Gastrocnemius medialis (tissue), 4 donors: ENCODE results near the gene MINDY1. TPM values are rescaled to one million over a fixed set of nuclear protein-coding genes. Genes with fewer than 3 reads are reported as not detected.

ENCODE experiments used
- ATAC-seq, 2 donors: fragments of 150-250 bp; one replicate each; pipeline ENCODE4 v1.9.1; 2016
- DNase-seq, 2 donors: peaks; one replicate each; pipeline ENCODE4 v3.0.0-alpha.2; 2019
- H3K27ac ChIP-seq, 4 donors: fragments of 200-600 bp; sonication (generic); 1 replicate in 1 of 4; 2 replicates in 3 of 4; pipeline ENCODE4 v1.5.1; 2016 to 2018; ENCODE audit warnings: mild to moderate bottlenecking in 2 of 4, moderate library complexity in 1 of 4
- H3K27me3 ChIP-seq, 3 donors: fragments of 200-600 bp; sonication (generic) in 2 of 3; 1 replicate in 1 of 3; 2 replicates in 2 of 3; pipeline versions ENCODE4 v1.5.1 to v1.6.0; 2016 to 2019; ENCODE audit warnings: mild to moderate bottlenecking in 1 of 3, moderate library complexity in 1 of 3
- H3K36me3 ChIP-seq, 2 donors: fragments of 200-600 bp; sonication (generic) in 1 of 2; one replicate each; pipeline ENCODE4 v1.5.1; 2017 to 2018
- H3K4me1 ChIP-seq, 2 donors: fragments of 200-600 bp; sonication (generic) in 1 of 2; one replicate each; pipeline ENCODE4 v1.5.1; 2016 to 2017; ENCODE audit warnings: mild to moderate bottlenecking in 2 of 2
- H3K4me3 ChIP-seq, 4 donors: fragments of 200-600 bp; sonication (generic) in 3 of 4; 1 replicate in 1 of 4; 2 replicates in 3 of 4; pipeline ENCODE4 v1.5.1; 2016 to 2019; ENCODE audit warnings: mild to moderate bottlenecking in 2 of 4
- H3K9me3 ChIP-seq, 3 donors: fragments of 200-600 bp; sonication (generic) in 2 of 3; 1 replicate in 1 of 3; 2 replicates in 2 of 3; pipeline ENCODE4 v1.5.1; 2016 to 2019
- POLR2A ChIP-seq, 2 donors: fragments of 450-650 bp; IDR thresholded peaks; one replicate each; pipeline ENCODE4 v1.6.1; 2017; ENCODE audit warnings: antibody characterized with exemption in 2 of 2, mild to moderate bottlenecking in 2 of 2, moderate library complexity in 2 of 2
- in situ Hi-C, 4 donors: fragments of 200-750 bp; cut with MboI; loops; one replicate each; pipeline versions ENCODE4 v1.15.0 to v1.8.0; 2017; ENCODE audit warnings: low sequenced_read_pairs in 4 of 4
- intact Hi-C: fragments of 100-400 bp; cut with DNase I; formaldehyde crosslinking; loops from one replicate; pipeline ENCODE4 v1.15.1; 2023; ENCODE audit warnings: low total_unique reads
- total RNA-seq, 4 donors: library from RNA; depleted of rRNA; stranded (reverse); fragments of >200 nt; gene quantifications; one replicate each; pipeline versions ENCODE4 v1.1.0 to v1.2.3, GENCODE V29; 2016
- TF ChIP-seq, protein P1 (sequence below), 5 experiments: fragments of 450-650 bp in 3 of 5; fragments of 200-600 bp in 2 of 5; sonication (generic) in 2 of 5; IDR thresholded peaks in 4 of 5; conservative IDR thresholded peaks in 1 of 5; 1 replicate in 4 of 5; 2 replicates in 1 of 5; pipeline ENCODE4 v1.5.1; 2016 to 2019; ENCODE audit warnings: antibody characterized with exemption in 5 of 5, mild to moderate bottlenecking in 3 of 5, moderate library complexity in 3 of 5

MINDY1 gene
- total RNA-seq, 4 donors from 2014 or later = 13.4 to 22.8 (median 19.7) TPM

DNA sequence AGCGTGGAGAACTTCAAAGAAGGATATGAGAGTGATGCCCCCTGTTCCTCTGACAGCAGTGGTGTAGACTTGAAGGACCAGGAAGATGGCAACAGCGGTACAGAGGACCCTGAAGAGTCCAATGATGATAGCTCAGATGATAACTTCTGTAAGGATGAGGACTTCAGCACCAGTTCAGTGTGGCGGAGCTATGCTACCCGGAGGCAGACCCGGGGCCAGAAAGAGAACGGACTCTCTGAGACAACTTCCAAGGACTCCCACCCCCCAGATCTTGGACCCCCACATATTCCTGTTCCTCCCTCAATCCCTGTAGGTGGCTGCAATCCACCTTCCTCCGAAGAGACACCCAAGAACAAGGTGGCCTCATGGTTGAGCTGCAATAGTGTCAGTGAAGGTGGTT is 46.1 kb downstream of the MINDY1 start:
- Histone ChIP-seq H3K27ac (no peak overlapping the region), H3K4me3 (no peak overlapping the region), H3K36me3 (peaks cover 0 to 78% of the 10 kb centered on the region in 2 donors), H3K9me3 (no peaks in the 10 kb centered on the region), H3K27me3 (no peaks in the 10 kb centered on the region), H3K4me1 (no peaks in the 10 kb centered on the region)
- intact Hi-C loops (no loop called here), in situ Hi-C loops (no loop called here)
- ATAC-seq (no peak), DNase-seq (no peak)
- no peak for TF ChIP-seq POLR2A (IDR thresholded peaks at IDR 0.05)
- TF ChIP-seq, protein P1, sequence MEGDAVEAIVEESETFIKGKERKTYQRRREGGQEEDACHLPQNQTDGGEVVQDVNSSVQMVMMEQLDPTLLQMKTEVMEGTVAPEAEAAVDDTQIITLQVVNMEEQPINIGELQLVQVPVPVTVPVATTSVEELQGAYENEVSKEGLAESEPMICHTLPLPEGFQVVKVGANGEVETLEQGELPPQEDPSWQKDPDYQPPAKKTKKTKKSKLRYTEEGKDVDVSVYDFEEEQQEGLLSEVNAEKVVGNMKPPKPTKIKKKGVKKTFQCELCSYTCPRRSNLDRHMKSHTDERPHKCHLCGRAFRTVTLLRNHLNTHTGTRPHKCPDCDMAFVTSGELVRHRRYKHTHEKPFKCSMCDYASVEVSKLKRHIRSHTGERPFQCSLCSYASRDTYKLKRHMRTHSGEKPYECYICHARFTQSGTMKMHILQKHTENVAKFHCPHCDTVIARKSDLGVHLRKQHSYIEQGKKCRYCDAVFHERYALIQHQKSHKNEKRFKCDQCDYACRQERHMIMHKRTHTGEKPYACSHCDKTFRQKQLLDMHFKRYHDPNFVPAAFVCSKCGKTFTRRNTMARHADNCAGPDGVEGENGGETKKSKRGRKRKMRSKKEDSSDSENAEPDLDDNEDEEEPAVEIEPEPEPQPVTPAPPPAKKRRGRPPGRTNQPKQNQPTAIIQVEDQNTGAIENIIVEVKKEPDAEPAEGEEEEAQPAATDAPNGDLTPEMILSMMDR (IDR thresholded peaks at IDR 0.05 in 4 of 5, conservative IDR thresholded peaks at IDR 0.05 in 1 of 5) = no peak

- no peaks in the 10 kb centered on the region for H3K9me3 ChIP-seq
- no peak for TF ChIP-seq POLR2A (IDR thresholded peaks at IDR 0.05)
- TF ChIP-seq, protein P1 (IDR thresholded peaks at IDR 0.05 in 4 of 5, conservative IDR thresholded peaks at IDR 0.05 in 1 of 5) = no peak
- no peak overlapping the region for H3K27ac ChIP-seq
- no peaks in the 10 kb centered on the region for H3K27me3 ChIP-seq
- intact Hi-C loops = no loop called here
- no peaks in the 10 kb centered on the region for H3K4me1 ChIP-seq
- H3K4me3 ChIP-seq = no peak overlapping the region
- DNase-seq = no peak
- no peak for ATAC-seq
- H3K36me3 ChIP-seq = peaks cover 0 to 77% of the 10 kb centered on the region in 2 donors
- in situ Hi-C loops = no loop called here
These were observed 49.0 kb downstream of the MINDY1 start for GRCh38 chr1:150957666-150958065.

DNA sequence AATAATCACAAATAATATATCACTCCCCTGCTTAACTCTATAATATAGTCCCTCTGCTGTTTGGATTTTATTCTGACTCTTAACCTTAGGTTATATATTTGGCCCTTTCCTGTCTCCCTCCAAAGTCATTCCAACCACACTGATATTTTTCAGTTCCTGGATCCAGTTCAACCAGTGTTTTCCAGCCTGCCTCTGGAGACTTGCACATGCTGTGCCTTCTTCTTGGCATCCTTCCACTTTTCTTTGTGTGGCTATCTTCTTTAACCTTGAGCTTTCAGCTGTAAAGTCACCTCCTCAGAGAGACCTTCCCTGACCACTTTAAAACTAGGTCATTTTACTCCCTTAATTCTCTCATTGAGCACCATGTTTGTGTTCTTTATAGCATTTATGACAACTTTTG is 51.4 kb downstream of the MINDY1 start:
- Histone ChIP-seq H3K4me3 (no peak overlapping the region), H3K36me3 (peaks cover 0 to 76% of the 10 kb centered on the region in 2 donors), H3K4me1 (no peaks in the 10 kb centered on the region), H3K9me3 (no peaks in the 10 kb centered on the region), H3K27ac (no peak overlapping the region), H3K27me3 (no peaks in the 10 kb centered on the region)
- no peak for DNase-seq
- in situ Hi-C loops = no loop called here
- ATAC-seq = no peak
- intact Hi-C loops = no loop called here
- TF ChIP-seq POLR2A (IDR thresholded peaks at IDR 0.05) = no peak
- TF ChIP-seq, protein P1 (IDR thresholded peaks at IDR 0.05 in 4 of 5, conservative IDR thresholded peaks at IDR 0.05 in 1 of 5) = no peak

DNA sequence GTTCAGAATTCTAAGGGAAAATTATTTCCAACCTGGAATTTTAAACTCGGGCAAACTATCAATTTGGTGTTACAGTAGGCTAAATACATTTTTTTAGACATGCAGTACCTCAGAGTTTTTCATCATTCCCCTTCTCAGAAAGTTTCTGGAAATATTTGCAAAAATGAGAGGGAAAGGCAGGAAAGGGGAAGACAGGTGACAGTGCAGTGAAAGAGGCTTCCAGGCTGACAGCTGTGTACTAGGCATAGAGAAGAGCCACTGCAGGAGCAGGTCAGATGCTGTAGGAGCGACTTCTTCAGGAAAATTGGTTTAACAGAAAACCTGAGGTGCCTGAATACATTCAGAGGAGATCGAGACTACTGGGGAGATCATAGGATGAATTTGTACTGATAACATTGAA is 52.0 kb downstream of the MINDY1 start:
- DNase-seq = no peak
- TF ChIP-seq, protein P1 (IDR thresholded peaks at IDR 0.05 in 4 of 5, conservative IDR thresholded peaks at IDR 0.05 in 1 of 5) = no peak
- TF ChIP-seq POLR2A (IDR thresholded peaks at IDR 0.05) = no peak
- Histone ChIP-seq H3K9me3 (no peaks in the 10 kb centered on the region), H3K27ac (no peak overlapping the region), H3K27me3 (no peaks in the 10 kb centered on the region), H3K36me3 (peaks cover 0 to 78% of the 10 kb centered on the region in 2 donors), H3K4me1 (no peaks in the 10 kb centered on the region), H3K4me3 (no peak overlapping the region)
- in situ Hi-C loops = no loop called here
- intact Hi-C loops = no loop called here
- ATAC-seq = no peak

Other genes with a start within 250 kb of the MINDY1 start
- 10 to 100 TPM in 3 of 4 donors, 1 to 10 TPM in 1; 5.8 to 11.7 (median 10.6) TPM for gene CTSS, start 241.1 kb downstream of the MINDY1 start, total RNA-seq
- gene CTSK, start 198.6 kb downstream of the MINDY1 start, total RNA-seq = 10 to 100 TPM in 3 of 4 donors, 1 to 10 TPM in 1; 8.4 to 20.2 (median 17.7) TPM
- 10 to 100 TPM; 35.3 to 74.3 (median 44.7) TPM for gene ARNT, start 130.3 kb downstream of the MINDY1 start, total RNA-seq
- gene CTXND2, start 119.8 kb downstream of the MINDY1 start, total RNA-seq = not detected
- gene SETDB1, start 80.5 kb downstream of the MINDY1 start, total RNA-seq = 10 to 100 TPM; 13.7 to 20.8 (median 17.3) TPM
- gene CERS2, start 32.1 kb downstream of the MINDY1 start, total RNA-seq = 10 to 100 TPM; 15.0 to 29.1 (median 24.0) TPM
- not detected for gene ANXA9, start 24.6 kb downstream of the MINDY1 start, total RNA-seq
- gene PRUNE1, start 1.5 kb upstream of the MINDY1 start, total RNA-seq = 10 to 100 TPM; 24.0 to 35.6 (median 29.1) TPM
- gene BNIPL, start 29.7 kb upstream of the MINDY1 start, total RNA-seq = under 1 TPM in 2 of 4 donors, not detected in 2; 0.13 to 0.25 TPM
- 10 to 100 TPM in 3 of 4 donors, 1 to 10 TPM in 1; 6.2 to 16.2 (median 12.4) TPM for gene C1orf56, start 40.8 kb upstream of the MINDY1 start, total RNA-seq
- gene CDC42SE1, start 52.7 kb upstream of the MINDY1 start, total RNA-seq = 10 to 100 TPM; 13.2 to 31.7 (median 22.8) TPM
- gene MLLT11, start 53.5 kb upstream of the MINDY1 start, total RNA-seq = 1 to 10 TPM; 1.5 to 9.2 (median 5.4) TPM
- 10 to 100 TPM; 11.9 to 20.5 (median 17.9) TPM for gene GABPB2, start 63.9 kb upstream of the MINDY1 start, total RNA-seq
- 100 to 1,000 TPM in 2 of 4 donors, 10 to 100 TPM in 2; 51.5 to 121 (median 108) TPM for gene SEMA6C, start 139.7 kb upstream of the MINDY1 start, total RNA-seq
- gene TNFAIP8L2, start 149.7 kb upstream of the MINDY1 start, total RNA-seq = 1 to 10 TPM in 3 of 4 donors, not detected in 1; 1.1 to 3.1 (median 1.4) TPM
- gene LYSMD1, start 159.0 kb upstream of the MINDY1 start, total RNA-seq = 10 to 100 TPM; 11.4 to 14.6 (median 13.7) TPM
- gene SCNM1, start 159.2 kb upstream of the MINDY1 start, total RNA-seq = 10 to 100 TPM; 17.7 to 56.1 (median 35.6) TPM
- gene TMOD4, start 169.1 kb upstream of the MINDY1 start, total RNA-seq = 100 to 1,000 TPM in 3 of 4 donors, 10 to 100 TPM in 1; 58.3 to 315 (median 188) TPM
- 10 to 100 TPM; 62.2 to 95.8 (median 68.9) TPM for gene VPS72, start 183.3 kb upstream of the MINDY1 start, total RNA-seq
- 10 to 100 TPM; 23.4 to 46.8 (median 36.9) TPM for gene PIP5K1A, start 191.7 kb upstream of the MINDY1 start, total RNA-seq
- 100 to 1,000 TPM; 263 to 439 (median 340) TPM for gene PSMD4, start 247.8 kb upstream of the MINDY1 start, total RNA-seq